ENCODE data around the gene RNF166. TPM values are rescaled to one million over a fixed set of nuclear protein-coding genes. Genes with fewer than 3 reads are reported as not detected.

The RNF166 gene
- total RNA-seq, 4 donors from 2014 or later: 23.3 to 33.5 (median 27.5) TPM

GRCh38 chr16:88753191-88753590 lies 47.0 kb upstream of the RNF166 start:
- TF ChIP-seq EP300 (IDR thresholded peaks at IDR 0.05) (no peak), POLR2AphosphoS5 (IDR thresholded peaks at IDR 0.05) (no peak), CTCF (IDR thresholded peaks at IDR 0.05) (no peak), POLR2A (IDR thresholded peaks at IDR 0.05; ENCODE audit: low read depth) (no peak)
- H3K9me3 ChIP-seq: no peaks in the 10 kb centered on the region
- peaks cover 15 to 74% (median 56%) of the 10 kb centered on the region in 4 donors for H3K4me1 ChIP-seq
- H3K27ac ChIP-seq (replicated peaks in 1 of 4): peak overlapping the region in 3 of 4 donors; percentile 49 to 94 (median 74)
- DNase-seq (ENCODE audit: extremely low spot score): no peak
- intact Hi-C loops (cut with DNase I): no loop called here
- no peaks in the 10 kb centered on the region for H3K27me3 ChIP-seq
- H3K36me3 ChIP-seq: peaks cover 0 to 22% (median 6%) of the 10 kb centered on the region in 4 donors
- WGBS: 75% methylated on average over 5 of the region's 13 CpGs
- H3K4me3 ChIP-seq: no peak overlapping the region

GRCh38 chr16:88752386-88753002 lies 46.3 kb upstream of the RNF166 start:
- H3K27me3 ChIP-seq: no peaks in the 10 kb centered on the region
- H3K27ac ChIP-seq (replicated peaks in 1 of 4): no peak overlapping the region
- H3K4me3 ChIP-seq: no peak overlapping the region
- peaks cover 15 to 74% (median 56%) of the 10 kb centered on the region in 4 donors for H3K4me1 ChIP-seq
- H3K36me3 ChIP-seq: peaks cover 0 to 23% (median 6%) of the 10 kb centered on the region in 4 donors
- no peak for DNase-seq (ENCODE audit: extremely low spot score)
- 78% methylated on average over 12 of the region's 16 CpGs for WGBS
- intact Hi-C loops (cut with DNase I): no loop called here
- no peak for TF ChIP-seq CTCF (IDR thresholded peaks at IDR 0.05)
- no peak for TF ChIP-seq POLR2AphosphoS5 (IDR thresholded peaks at IDR 0.05)
- TF ChIP-seq POLR2A (IDR thresholded peaks at IDR 0.05; ENCODE audit: low read depth): no peak
- TF ChIP-seq EP300 (IDR thresholded peaks at IDR 0.05): no peak
- no peaks in the 10 kb centered on the region for H3K9me3 ChIP-seq

- Histone ChIP-seq H3K36me3 (peaks cover 0 to 23% (median 6%) of the 10 kb centered on the region in 4 donors), H3K9me3 (no peaks in the 10 kb centered on the region), H3K4me3 (no peak overlapping the region), H3K27ac (replicated peaks in 1 of 4) (peak overlapping the region in 1 of 4 donors; percentile 27), H3K4me1 (peaks cover 25 to 77% (median 65%) of the 10 kb centered on the region in 4 donors), H3K27me3 (no peaks in the 10 kb centered on the region)
- DNase-seq (ENCODE audit: extremely low spot score): no peak
- intact Hi-C loops (cut with DNase I): no loop called here
- 94% methylated on average over 7 of the region's 12 CpGs for WGBS
- TF ChIP-seq CTCF (IDR thresholded peaks at IDR 0.05): no peak
- TF ChIP-seq POLR2A (IDR thresholded peaks at IDR 0.05; ENCODE audit: low read depth): no peak
- TF ChIP-seq EP300 (IDR thresholded peaks at IDR 0.05): no peak
- no peak for TF ChIP-seq POLR2AphosphoS5 (IDR thresholded peaks at IDR 0.05)
Observed at GRCh38 chr16:88750854-88751253, 44.6 kb upstream of the RNF166 start.

- TF ChIP-seq CTCF (IDR thresholded peaks at IDR 0.05) (no peak), EP300 (IDR thresholded peaks at IDR 0.05) (no peak), POLR2AphosphoS5 (IDR thresholded peaks at IDR 0.05) (no peak), POLR2A (IDR thresholded peaks at IDR 0.05; ENCODE audit: low read depth) (no peak)
- intact Hi-C loops (cut with DNase I): loop anchor here (5.0 to 10.0 kb wide), 2 partner anchors 108 to 415 kb away; partner anchors contain the start of genes GALNS and TRAPPC2L
- Histone ChIP-seq H3K27me3 (no peaks in the 10 kb centered on the region), H3K36me3 (peaks cover 0 to 23% (median 6%) of the 10 kb centered on the region in 4 donors), H3K9me3 (no peaks in the 10 kb centered on the region), H3K4me3 (no peak overlapping the region), H3K27ac (replicated peaks in 1 of 4) (no peak overlapping the region), H3K4me1 (peaks cover 31 to 77% (median 65%) of the 10 kb centered on the region in 4 donors)
- 96% methylated on average over 15 of the region's 26 CpGs for WGBS
- DNase-seq (ENCODE audit: extremely low spot score): no peak
Observed at GRCh38 chr16:88749358-88749757, 43.1 kb upstream of the RNF166 start.

All from esophagus muscularis mucosa (tissue), 4 donors.